Neuronal stem cell (in vitro differentiated cells): ENCODE measurements around the gene SLC2A6.

Experiments
- DNase-seq: peaks from one replicate; pipeline ENCODE4 v3.0.0-alpha.2; 2013; ENCODE audit warnings: low spot score
- H2AFZ ChIP-seq: one replicate; pipeline ENCODE4 v1.6.1; 2013; ENCODE audit warnings: mild to moderate bottlenecking, low read length, inconsistent platforms
- H2AK5ac ChIP-seq: 2 replicates; pipeline ENCODE4 v1.6.1; 2013; ENCODE audit warnings: low read depth, mild to moderate bottlenecking, inconsistent platforms, low read length, moderate library complexity, mixed read lengths
- H2BK120ac ChIP-seq: 2 replicates; pipeline ENCODE4 v1.6.1; 2013; ENCODE audit warnings: low read depth, mild to moderate bottlenecking, inconsistent platforms, low read length, moderate library complexity, mixed read lengths
- H2BK12ac ChIP-seq: one replicate; pipeline ENCODE4 v1.6.1; 2013; ENCODE audit warnings: low read length, inconsistent platforms
- H2BK15ac ChIP-seq: 2 replicates; pipeline ENCODE4 v1.6.1; 2013; ENCODE audit warnings: mild to moderate bottlenecking, low read length, inconsistent platforms, mixed read lengths
- H2BK5ac ChIP-seq: one replicate; pipeline ENCODE4 v1.6.1; 2013; ENCODE audit warnings: inconsistent platforms, mild to moderate bottlenecking, low read length, moderate library complexity
- H3K14ac ChIP-seq: one replicate; pipeline ENCODE4 v1.6.1; 2013; ENCODE audit warnings: low read length, inconsistent platforms
- H3K18ac ChIP-seq: 2 replicates; pipeline ENCODE4 v1.6.1; 2013; ENCODE audit warnings: low read length, inconsistent platforms
- H3K23ac ChIP-seq: 2 replicates; pipeline ENCODE4 v1.6.1; 2013; ENCODE audit warnings: low read depth, mild to moderate bottlenecking, mixed read lengths, low read length, inconsistent platforms; ENCODE audit not compliant: poor library complexity
- H3K27ac ChIP-seq: replicated peaks from 3 replicates; pipeline ENCODE4 v1.5.1; 2013; ENCODE audit warnings: low read length, inconsistent platforms
- H3K27me3 ChIP-seq, 3 experiments: 2 replicates each; pipeline ENCODE4 v1.6.1; 2013; ENCODE audit warnings: low read length in 3 of 3, mild to moderate bottlenecking in 2 of 3, inconsistent platforms in 1 of 3, low read depth in 1 of 3, mixed read lengths in 1 of 3, moderate library complexity in 1 of 3; ENCODE audit not compliant: control insufficient read depth in 3 of 3, insufficient read depth in 3 of 3
- H3K36me3 ChIP-seq, 2 donors: replicated peaks in 1 of 2; 2 replicates each; pipeline ENCODE4 v1.6.1; 2013; ENCODE audit warnings: low read length in 2 of 2; ENCODE audit not compliant: control insufficient read depth in 2 of 2, insufficient read depth in 2 of 2
- H3K4ac ChIP-seq: 2 replicates; pipeline ENCODE4 v1.6.1; 2013; ENCODE audit warnings: inconsistent platforms, mild to moderate bottlenecking, low read length, moderate library complexity
- H3K4me1 ChIP-seq, 2 donors: 1 replicate in 1 of 2; 2 replicates in 1 of 2; pipeline ENCODE4 v1.6.1; 2013; ENCODE audit warnings: low read length in 2 of 2, low read depth in 1 of 2; ENCODE audit not compliant: control insufficient read depth in 2 of 2, insufficient read depth in 1 of 2
- H3K4me2 ChIP-seq: one replicate; pipeline ENCODE4 v1.6.1; 2013; ENCODE audit warnings: mild to moderate bottlenecking, low read length, inconsistent platforms; ENCODE audit not compliant: insufficient read depth, poor library complexity, severe bottlenecking
- H3K4me3 ChIP-seq, 2 donors: 2 replicates each; pipeline ENCODE4 v1.5.1; 2013; ENCODE audit warnings: low read length in 2 of 2, mild to moderate bottlenecking in 2 of 2, inconsistent platforms in 1 of 2, moderate library complexity in 1 of 2
- H3K79me1 ChIP-seq: one replicate; pipeline ENCODE4 v1.6.1; 2013; ENCODE audit warnings: low read depth, mild to moderate bottlenecking, inconsistent platforms, low read length, moderate library complexity
- H3K9ac ChIP-seq: one replicate; pipeline ENCODE4 v1.6.1; 2013; ENCODE audit warnings: mild to moderate bottlenecking, low read depth, low read length, inconsistent platforms; ENCODE audit not compliant: poor library complexity
- H3K9me3 ChIP-seq, 2 donors: replicated peaks in 1 of 2; 2 replicates each; pipeline versions ENCODE3 to v1.6.1; 2013; ENCODE audit warnings: low read length in 2 of 2, mild to moderate bottlenecking in 2 of 2, inconsistent platforms in 1 of 2, low read depth in 1 of 2, mixed read lengths in 1 of 2, moderate library complexity in 1 of 2; ENCODE audit not compliant: control insufficient read depth in 2 of 2, insufficient read depth in 1 of 2
- H4K8ac ChIP-seq: one replicate; pipeline ENCODE4 v1.6.1; 2013; ENCODE audit warnings: low read depth, mild to moderate bottlenecking, inconsistent platforms, low read length, moderate library complexity
- H4K91ac ChIP-seq: one replicate; pipeline ENCODE4 v1.6.1; 2013; ENCODE audit warnings: low read length, low read depth, mild to moderate bottlenecking, inconsistent platforms; ENCODE audit not compliant: poor library complexity
- WGBS, 2 donors: extraction: QIAGEN DNeasy Blood & Tissue Kit; methylation state at CpG; one replicate each; pipeline ENCODE4 v1.1.7; 2013; ENCODE audit warnings: missing lambda C conversion rate in 2 of 2, mixed read lengths in 1 of 2; ENCODE audit not compliant: insufficient read length in 2 of 2, insufficient replicate concordance in 1 of 2; ENCODE audit errors: extremely low coverage in 2 of 2; 5-methylcytosine and 5-hydroxymethylcytosine counted together

Gene SLC2A6

GRCh38 chr9:133473743-133474142 lies 5.2 kb downstream of the SLC2A6 start:
- no peak overlapping the region for H3K27ac ChIP-seq
- no CpG with 5 or more reads among the region's 20 CpGs for WGBS, 2 donors
- peak overlapping the region; percentile 38 for H3K14ac ChIP-seq
- H2BK12ac ChIP-seq = no peak overlapping the region
- H2BK15ac ChIP-seq = no peak overlapping the region
- H3K4ac ChIP-seq = peak overlapping the region; percentile 6
- no peak overlapping the region for H3K4me3 ChIP-seq
- no peaks in the 10 kb centered on the region for H3K27me3 ChIP-seq
- DNase-seq = no peak
- no peaks in the 10 kb centered on the region for H3K9me3 ChIP-seq
- no peak overlapping the region for H2AFZ ChIP-seq
- peaks cover 4 to 8% of the 10 kb centered on the region in 2 donors for H3K4me1 ChIP-seq
- no peak overlapping the region for H3K18ac ChIP-seq
- H3K23ac ChIP-seq = peak overlapping the region; percentile 85
- peak overlapping the region; percentile 72 for H4K91ac ChIP-seq
- H3K4me2 ChIP-seq = no peak overlapping the region
- H3K36me3 ChIP-seq = peaks cover 14 to 54% of the 10 kb centered on the region in 2 donors
- no peak overlapping the region for H2BK120ac ChIP-seq
- H3K9ac ChIP-seq = no peak overlapping the region
- H3K79me1 ChIP-seq = peaks cover 8% of the 10 kb centered on the region
- no peak overlapping the region for H2BK5ac ChIP-seq
- peak overlapping the region; percentile 63 for H2AK5ac ChIP-seq
- H4K8ac ChIP-seq = no peak overlapping the region

GRCh38 chr9:133472753-133473378 lies 6.0 kb downstream of the SLC2A6 start:
- H3K4ac ChIP-seq = no peak overlapping the region
- no peak overlapping the region for H3K14ac ChIP-seq
- H3K9ac ChIP-seq = no peak overlapping the region
- H3K4me3 ChIP-seq = no peak overlapping the region
- H3K27me3 ChIP-seq = no peaks in the 10 kb centered on the region
- no peaks in the 10 kb centered on the region for H3K9me3 ChIP-seq
- no peak overlapping the region for H3K23ac ChIP-seq
- no peak overlapping the region for H2BK12ac ChIP-seq
- no peak overlapping the region for H4K8ac ChIP-seq
- WGBS, 2 donors = no CpG with 5 or more reads among the region's 19 CpGs
- H2AK5ac ChIP-seq = peak overlapping the region; percentile 4
- H2BK5ac ChIP-seq = no peak overlapping the region
- H4K91ac ChIP-seq = no peak overlapping the region
- no peak overlapping the region for H3K18ac ChIP-seq
- H3K4me1 ChIP-seq = peaks cover 0 to 3% of the 10 kb centered on the region in 2 donors
- H3K79me1 ChIP-seq = peaks cover 8% of the 10 kb centered on the region
- H2AFZ ChIP-seq = no peak overlapping the region
- no peak overlapping the region for H2BK120ac ChIP-seq
- peaks cover 15 to 57% of the 10 kb centered on the region in 2 donors for H3K36me3 ChIP-seq
- no peak overlapping the region for H2BK15ac ChIP-seq
- no peak overlapping the region for H3K4me2 ChIP-seq
- no peak for DNase-seq
- no peak overlapping the region for H3K27ac ChIP-seq

GRCh38 chr9:133472277-133472645 lies 6.6 kb downstream of the SLC2A6 start:
- DNase-seq = no peak
- no peak overlapping the region for H2BK15ac ChIP-seq
- peak overlapping the region; percentile 48 for H2BK5ac ChIP-seq
- H3K18ac ChIP-seq = no peak overlapping the region
- H3K23ac ChIP-seq = no peak overlapping the region
- H4K8ac ChIP-seq = peak overlapping the region; percentile 48
- no peaks in the 10 kb centered on the region for H3K27me3 ChIP-seq
- H3K79me1 ChIP-seq = peaks cover 8% of the 10 kb centered on the region
- peak overlapping the region; percentile 44 for H3K9ac ChIP-seq
- peak overlapping the region; percentile 56 for H2AK5ac ChIP-seq
- H3K14ac ChIP-seq = peak overlapping the region; percentile 21
- WGBS, 2 donors = no CpG with 5 or more reads among the region's 11 CpGs
- no peak overlapping the region for H2BK120ac ChIP-seq
- no peak overlapping the region for H3K4ac ChIP-seq
- no peak overlapping the region for H2AFZ ChIP-seq
- H2BK12ac ChIP-seq = no peak overlapping the region
- H3K4me3 ChIP-seq = no peak overlapping the region
- peaks cover 16 to 60% of the 10 kb centered on the region in 2 donors for H3K36me3 ChIP-seq
- H3K27ac ChIP-seq = no peak overlapping the region
- H3K4me1 ChIP-seq = peaks cover 0 to 1% of the 10 kb centered on the region in 2 donors
- no peaks in the 10 kb centered on the region for H3K9me3 ChIP-seq
- no peak overlapping the region for H3K4me2 ChIP-seq
- H4K91ac ChIP-seq = no peak overlapping the region

GRCh38 chr9:133471551-133472276 lies 7.2 kb downstream of the SLC2A6 start:
- peaks cover 15 to 62% of the 10 kb centered on the region in 2 donors for H3K36me3 ChIP-seq
- H3K27ac ChIP-seq = no peak overlapping the region
- H3K14ac ChIP-seq = peak overlapping the region; percentile 84
- H3K23ac ChIP-seq = peak overlapping the region; percentile 73
- H3K4me1 ChIP-seq = peaks cover 0 to 1% of the 10 kb centered on the region in 2 donors
- H3K4me3 ChIP-seq = peak overlapping the region in 1 of 2 donors; percentile 8
- no peaks in the 10 kb centered on the region for H3K9me3 ChIP-seq
- no peak overlapping the region for H3K4me2 ChIP-seq
- no peaks in the 10 kb centered on the region for H3K27me3 ChIP-seq
- H2AFZ ChIP-seq = no peak overlapping the region
- peak overlapping the region; percentile 65 for H4K8ac ChIP-seq
- no peak overlapping the region for H4K91ac ChIP-seq
- H2BK15ac ChIP-seq = no peak overlapping the region
- no peak overlapping the region for H3K9ac ChIP-seq
- H3K4ac ChIP-seq = no peak overlapping the region
- no CpG with 5 or more reads among the region's 27 CpGs for WGBS, 2 donors
- no peak for DNase-seq
- peak overlapping the region; percentile 48 for H3K18ac ChIP-seq
- H2BK5ac ChIP-seq = peak overlapping the region; percentile 48
- H2BK12ac ChIP-seq = no peak overlapping the region
- H2BK120ac ChIP-seq = peak overlapping the region; percentile 47
- H2AK5ac ChIP-seq = peak overlapping the region; percentile 56
- peaks cover 6% of the 10 kb centered on the region for H3K79me1 ChIP-seq
